Stimulated activated CD4-positive, alpha-beta T cell treated with anti-CD3 and anti-CD28 coated beads, TNF-alpha, amount 100 ng/mL, for 24 hours (primary cell): ENCODE results near the gene RACGAP1.

ENCODE experiments used
- DNase-seq, 3 experiments: peaks; one replicate each; pipeline ENCODE4 v3.0.0-alpha.2; 2020; ENCODE audit warnings: low read depth in 3 of 3

The RACGAP1 gene

GRCh38 chr12:49968471-49968870 is 56.8 kb downstream of the RACGAP1 start:
- DNase-seq = no peak

GRCh38 chr12:49967777-49968250 is 57.5 kb downstream of the RACGAP1 start:
- no peak for DNase-seq

GRCh38 chr12:49967042-49967776 is 58.1 kb downstream of the RACGAP1 start:
- DNase-seq = peak; percentile 87 to 94 (median 89)

- DNase-seq = no peak
Observed at GRCh38 chr12:49966511-49967041, 58.7 kb downstream of the RACGAP1 start.

- no peak for DNase-seq
Observed at GRCh38 chr12:49965836-49966235, 59.5 kb downstream of the RACGAP1 start.

GRCh38 chr12:49964849-49965624 is 60.3 kb downstream of the RACGAP1 start:
- DNase-seq = no peak

GRCh38 chr12:49963976-49964815 is 61.1 kb downstream of the RACGAP1 start:
- no peak for DNase-seq

GRCh38 chr12:49962861-49963765 is 62.2 kb downstream of the RACGAP1 start:
- no peak for DNase-seq

- no peak for DNase-seq
Observed at GRCh38 chr12:49961993-49962764, 63.1 kb downstream of the RACGAP1 start.

GRCh38 chr12:49961111-49961922 is 64.0 kb downstream of the RACGAP1 start, which contains the start of gene AQP5:
Gene AQP5 (plus strand): TSS chr12:49961872. CDS start chr12:49962018, 146 bp downstream.
- no peak for DNase-seq

GRCh38 chr12:49960474-49961110 is 64.7 kb downstream of the RACGAP1 start:
- no peak for DNase-seq

- DNase-seq = no peak
Observed at GRCh38 chr12:49959685-49960473, 65.4 kb downstream of the RACGAP1 start.

- DNase-seq = no peak
Observed at GRCh38 chr12:49957570-49957967, 67.7 kb downstream of the RACGAP1 start.

GRCh38 chr12:49956663-49957569 is 68.4 kb downstream of the RACGAP1 start:
- no peak for DNase-seq

GRCh38 chr12:49955899-49956662 is 69.2 kb downstream of the RACGAP1 start:
- no peak for DNase-seq
